Neutrophil (primary cell): Measurements from ENCODE around the gene RHBDD1.

Source experiments
- H3K27ac ChIP-seq: fragments of 200-600 bp; sonication (generic); 2 replicates; pipeline ENCODE4 v1.5.1; 2016; ENCODE audit warnings: mild to moderate bottlenecking, moderate library complexity
- H3K27me3 ChIP-seq: fragments of 200-600 bp; sonication (generic); 2 replicates; pipeline ENCODE4 v1.6.0; 2016; ENCODE audit warnings: mild to moderate bottlenecking
- H3K36me3 ChIP-seq: fragments of 200-600 bp; sonication (generic); 2 replicates; pipeline ENCODE4 v1.5.1; 2017
- H3K4me1 ChIP-seq, 2 experiments: fragments of 200-600 bp in 1 of 2; sonication (generic) in 1 of 2; 1 replicate in 1 of 2; 2 replicates in 1 of 2; pipeline versions ENCODE4 v1.5.1 to v1.6.1; 2013 to 2016; ENCODE audit warnings: low read depth in 1 of 2, low read length in 1 of 2, mild to moderate bottlenecking in 1 of 2, moderate library complexity in 1 of 2; ENCODE audit not compliant: control insufficient read depth in 1 of 2, insufficient read depth in 1 of 2
- H3K4me3 ChIP-seq, 2 experiments: fragments of 200-600 bp in 1 of 2; sonication (generic) in 1 of 2; 1 replicate in 1 of 2; 2 replicates in 1 of 2; pipeline ENCODE4 v1.5.1; 2013 to 2016; ENCODE audit warnings: low read depth in 1 of 2, low read length in 1 of 2, mild to moderate bottlenecking in 1 of 2, moderate library complexity in 1 of 2
- H3K9me3 ChIP-seq: fragments of 200-600 bp; sonication (generic); 2 replicates; pipeline ENCODE4 v1.5.1; 2016
- TF ChIP-seq, protein P1 (sequence below): fragments of 200-600 bp; sonication (generic); IDR thresholded peaks from 2 replicates; pipeline ENCODE4 v1.5.1; 2016; ENCODE audit warnings: antibody characterized with exemption

The RHBDD1 gene

DNA sequence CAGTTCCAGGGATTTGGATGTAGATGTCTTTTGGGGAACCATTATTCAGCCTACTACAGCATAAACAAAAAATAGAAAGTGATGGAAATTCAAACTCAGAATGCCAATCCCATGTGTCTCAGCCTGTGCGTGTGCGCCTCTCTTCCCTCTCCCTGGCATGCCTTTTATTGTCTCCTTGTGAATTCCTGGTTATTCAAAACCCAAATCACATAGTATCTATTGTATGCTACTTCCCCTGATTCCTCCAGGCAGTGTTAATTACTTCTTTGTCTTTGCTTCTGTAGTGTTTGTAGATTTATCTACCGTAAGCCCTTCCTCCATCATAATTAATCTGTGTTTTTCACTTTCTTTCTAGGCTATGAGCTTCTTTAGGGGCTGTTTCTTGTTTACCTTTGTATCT is 38.9 kb downstream of the RHBDD1 start:
- TF ChIP-seq, protein P1, sequence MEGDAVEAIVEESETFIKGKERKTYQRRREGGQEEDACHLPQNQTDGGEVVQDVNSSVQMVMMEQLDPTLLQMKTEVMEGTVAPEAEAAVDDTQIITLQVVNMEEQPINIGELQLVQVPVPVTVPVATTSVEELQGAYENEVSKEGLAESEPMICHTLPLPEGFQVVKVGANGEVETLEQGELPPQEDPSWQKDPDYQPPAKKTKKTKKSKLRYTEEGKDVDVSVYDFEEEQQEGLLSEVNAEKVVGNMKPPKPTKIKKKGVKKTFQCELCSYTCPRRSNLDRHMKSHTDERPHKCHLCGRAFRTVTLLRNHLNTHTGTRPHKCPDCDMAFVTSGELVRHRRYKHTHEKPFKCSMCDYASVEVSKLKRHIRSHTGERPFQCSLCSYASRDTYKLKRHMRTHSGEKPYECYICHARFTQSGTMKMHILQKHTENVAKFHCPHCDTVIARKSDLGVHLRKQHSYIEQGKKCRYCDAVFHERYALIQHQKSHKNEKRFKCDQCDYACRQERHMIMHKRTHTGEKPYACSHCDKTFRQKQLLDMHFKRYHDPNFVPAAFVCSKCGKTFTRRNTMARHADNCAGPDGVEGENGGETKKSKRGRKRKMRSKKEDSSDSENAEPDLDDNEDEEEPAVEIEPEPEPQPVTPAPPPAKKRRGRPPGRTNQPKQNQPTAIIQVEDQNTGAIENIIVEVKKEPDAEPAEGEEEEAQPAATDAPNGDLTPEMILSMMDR = no peak
- H3K4me1 ChIP-seq = no peaks in the 10 kb centered on the region
- no peaks in the 10 kb centered on the region for H3K27me3 ChIP-seq
- no peaks in the 10 kb centered on the region for H3K9me3 ChIP-seq
- H3K36me3 ChIP-seq = no peaks in the 10 kb centered on the region
- no peak overlapping the region for H3K27ac ChIP-seq
- H3K4me3 ChIP-seq = no peak overlapping the region

DNA sequence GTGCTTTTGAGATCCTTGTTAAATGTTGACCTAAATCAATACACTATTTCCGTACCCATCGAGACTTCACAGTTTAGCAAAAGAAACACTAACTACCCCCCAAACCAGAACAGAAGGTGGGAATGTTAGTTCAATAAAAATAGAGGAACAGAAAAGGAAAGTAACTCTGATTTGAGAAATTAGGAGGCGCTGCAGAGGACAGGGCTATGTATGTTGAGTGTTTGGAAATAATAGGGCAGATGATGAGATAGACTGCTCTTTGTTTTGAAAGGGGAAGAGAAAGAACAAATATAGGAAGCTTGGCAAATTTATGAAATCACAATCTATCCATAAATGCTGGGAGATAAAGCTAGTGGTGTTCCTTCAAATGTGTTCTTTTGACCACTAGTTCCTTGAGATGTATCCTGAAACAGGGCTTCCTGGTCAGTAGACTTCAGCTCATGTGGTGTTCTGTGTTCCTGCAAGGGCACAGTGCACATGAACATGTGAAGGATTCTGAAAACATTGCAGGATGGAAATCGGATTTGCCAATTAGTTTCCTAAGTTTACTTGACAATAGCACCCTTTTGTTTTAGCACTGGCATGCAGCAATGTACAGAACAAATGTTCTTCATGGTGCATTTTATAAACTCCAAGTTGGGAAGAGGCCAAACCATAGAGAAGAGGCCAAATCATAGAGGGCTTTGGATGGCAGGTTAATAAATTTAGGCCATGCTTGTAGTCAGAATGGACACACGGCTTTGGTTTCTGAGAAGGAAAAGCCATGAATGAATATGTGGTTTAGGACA is 39.8 kb downstream of the RHBDD1 start:
- H3K4me1 ChIP-seq = no peaks in the 10 kb centered on the region
- no peak overlapping the region for H3K4me3 ChIP-seq
- no peak overlapping the region for H3K27ac ChIP-seq
- no peaks in the 10 kb centered on the region for H3K36me3 ChIP-seq
- H3K27me3 ChIP-seq = no peaks in the 10 kb centered on the region
- TF ChIP-seq, protein P1 = no peak
- H3K9me3 ChIP-seq = no peaks in the 10 kb centered on the region

DNA sequence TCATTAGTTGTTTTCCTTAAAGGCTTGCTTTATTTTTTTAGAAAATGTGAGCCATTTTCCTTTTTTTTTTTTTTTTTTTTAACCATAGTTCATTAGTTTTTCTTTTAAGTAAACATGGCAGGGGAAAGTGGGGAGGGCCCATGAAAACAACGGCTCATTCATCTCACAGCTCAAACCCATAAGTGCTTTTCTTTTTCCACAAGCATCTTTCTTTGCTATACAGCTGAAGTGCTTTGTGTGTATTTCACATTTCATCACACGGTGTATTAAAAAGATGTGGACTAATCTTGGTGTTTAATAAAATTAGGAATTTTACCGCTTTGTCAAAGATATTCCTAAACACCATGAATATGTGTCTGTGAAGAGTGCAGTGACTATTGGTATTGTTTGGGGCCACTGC is 41.6 kb downstream of the RHBDD1 start:
- Histone ChIP-seq H3K27ac (no peak overlapping the region), H3K27me3 (no peaks in the 10 kb centered on the region)
- TF ChIP-seq, protein P1 = no peak

DNA sequence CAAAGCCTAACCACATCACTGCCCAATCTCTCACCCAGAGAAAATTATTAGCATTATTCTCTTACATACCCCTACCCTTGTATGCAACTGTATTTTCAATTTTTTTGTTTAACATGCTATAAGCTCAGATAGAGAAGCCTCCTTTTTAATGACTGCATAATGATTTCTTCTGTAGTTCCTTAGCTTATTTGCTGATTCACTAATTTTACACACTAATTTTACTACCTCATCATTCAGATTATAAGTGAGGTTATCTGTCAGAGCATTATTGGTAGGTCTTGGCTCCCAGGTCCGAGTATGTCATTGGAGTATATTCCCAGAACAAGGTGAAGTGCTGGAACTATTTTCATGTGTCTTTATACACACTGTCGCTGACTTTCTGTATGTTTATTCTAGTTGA is 45.4 kb downstream of the RHBDD1 start:
- Histone ChIP-seq H3K4me1 (peaks cover 0 to 5% of the 10 kb centered on the region in 2 experiments), H3K27me3 (no peaks in the 10 kb centered on the region), H3K36me3 (no peaks in the 10 kb centered on the region), H3K27ac (no peak overlapping the region), H3K9me3 (no peaks in the 10 kb centered on the region), H3K4me3 (no peak overlapping the region)
- TF ChIP-seq, protein P1 = no peak

More for the DNA sequence above, 41.6 kb downstream of the RHBDD1 start:
- Histone ChIP-seq H3K36me3 (no peaks in the 10 kb centered on the region), H3K9me3 (no peaks in the 10 kb centered on the region), H3K4me1 (peaks cover 0 to 5% of the 10 kb centered on the region in 2 experiments), H3K4me3 (no peak overlapping the region)

DNA sequence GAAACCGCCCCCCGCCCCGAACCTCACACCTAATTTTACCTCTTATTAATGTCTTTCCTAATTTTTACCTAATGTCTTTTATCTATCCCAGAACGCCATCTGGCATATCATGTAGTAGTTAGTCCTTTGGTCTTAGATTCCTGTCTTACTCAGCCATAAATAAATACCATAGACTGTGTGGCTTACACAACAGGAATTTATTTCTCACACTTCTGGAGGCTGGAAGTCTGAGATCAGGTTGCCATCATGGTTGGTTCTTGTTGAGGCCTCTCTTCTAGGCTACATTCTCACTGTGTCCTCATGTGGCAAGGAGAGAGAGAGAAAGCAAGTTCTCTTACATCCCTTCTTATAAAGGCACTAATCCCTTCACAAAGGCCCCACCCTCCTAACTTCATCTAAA is 46.8 kb downstream of the RHBDD1 start:
- Histone ChIP-seq H3K4me1 (peaks cover 0 to 5% of the 10 kb centered on the region in 2 experiments), H3K9me3 (no peaks in the 10 kb centered on the region), H3K27ac (no peak overlapping the region), H3K36me3 (no peaks in the 10 kb centered on the region), H3K4me3 (no peak overlapping the region), H3K27me3 (no peaks in the 10 kb centered on the region)
- TF ChIP-seq, protein P1 = no peak
